NOMO-1 treated with dmso at 0.1 percent for 144 hours (cell line): Measurements from ENCODE around the gene ATP8B3.
"Not testable (repeated sequence)": the region's sequence is repeated elsewhere in the genome, so short reads cannot be mapped to it uniquely, and the experiment has no call there.

Experiments
- DNase-seq: peaks from one replicate; lab custom pipeline; 2025; ENCODE audit not compliant: unreplicated experiment; lab: John Stamatoyannopoulos, UW

ATP8B3 gene

GRCh38 chr19:1770866-1771576, 41.1 kb downstream of the ATP8B3 start:
- no peak for DNase-seq

- DNase-seq: no peak
Observed at GRCh38 chr19:1769645-1769985, 42.5 kb downstream of the ATP8B3 start.

DNA sequence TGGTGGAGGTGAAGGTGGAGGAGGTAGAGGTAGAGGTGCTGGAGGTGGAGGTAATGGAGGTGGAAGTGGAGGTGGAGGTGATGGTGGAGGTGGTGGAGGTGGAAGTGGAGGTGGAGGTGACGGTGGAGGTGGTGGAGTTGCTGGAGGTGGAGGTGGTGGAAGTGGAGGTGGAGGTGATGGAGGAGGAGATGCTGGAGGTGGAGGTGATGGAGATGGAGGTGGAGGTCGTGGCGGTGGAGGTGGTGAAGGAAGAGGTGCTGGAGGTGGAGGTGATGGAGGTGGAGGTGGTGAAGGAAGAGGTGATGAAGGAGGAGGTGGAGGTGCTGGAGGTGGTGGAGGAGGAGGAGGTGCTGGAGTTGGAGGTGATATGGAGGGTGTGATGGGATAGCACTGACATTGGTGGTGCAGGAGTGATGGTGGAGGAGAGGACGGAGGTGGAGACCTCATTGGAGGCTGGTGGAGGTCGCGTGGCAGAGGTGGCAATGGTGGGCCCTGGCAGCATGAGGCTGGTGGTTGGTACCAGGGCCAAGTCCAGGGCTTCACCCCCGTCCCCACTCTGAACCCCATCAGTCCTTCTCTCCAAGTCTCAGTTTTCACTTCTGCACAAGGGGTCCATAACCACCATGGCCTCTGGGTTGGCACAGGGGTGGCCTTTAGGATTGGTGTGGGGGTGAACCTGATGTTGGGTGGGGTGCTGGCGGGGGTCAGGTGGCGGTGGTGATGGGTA, 43.0 kb downstream of the ATP8B3 start:
- no peak for DNase-seq

GRCh38 chr19:1768248-1768647, 43.8 kb downstream of the ATP8B3 start:
- no peak for DNase-seq

DNA sequence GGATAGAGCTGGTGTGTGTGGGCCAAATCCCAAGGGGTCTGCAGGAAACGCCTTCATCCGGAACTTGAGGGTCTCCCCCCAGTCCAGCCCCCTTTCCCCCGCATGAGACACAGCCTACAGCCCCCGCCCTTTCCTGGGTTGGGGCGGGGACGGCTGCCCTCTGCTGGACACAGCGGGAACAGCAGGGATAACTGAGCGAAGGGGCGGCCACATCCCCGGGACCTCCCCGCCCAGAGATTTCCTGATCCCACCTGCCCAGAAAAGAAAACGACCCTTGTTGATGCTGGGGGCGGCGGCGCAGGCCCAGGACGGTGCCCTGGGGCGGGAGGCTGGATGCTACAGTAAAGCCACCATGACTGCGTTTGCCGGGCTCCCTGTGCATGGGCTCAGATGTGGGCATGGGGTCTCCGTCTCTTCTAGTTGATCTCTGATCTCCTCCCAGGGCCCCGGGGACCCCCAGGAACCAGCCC, 44.6 kb downstream of the ATP8B3 start:
- DNase-seq: no peak

GRCh38 chr19:1766800-1767352, 45.2 kb downstream of the ATP8B3 start:
- DNase-seq: no peak

DNA sequence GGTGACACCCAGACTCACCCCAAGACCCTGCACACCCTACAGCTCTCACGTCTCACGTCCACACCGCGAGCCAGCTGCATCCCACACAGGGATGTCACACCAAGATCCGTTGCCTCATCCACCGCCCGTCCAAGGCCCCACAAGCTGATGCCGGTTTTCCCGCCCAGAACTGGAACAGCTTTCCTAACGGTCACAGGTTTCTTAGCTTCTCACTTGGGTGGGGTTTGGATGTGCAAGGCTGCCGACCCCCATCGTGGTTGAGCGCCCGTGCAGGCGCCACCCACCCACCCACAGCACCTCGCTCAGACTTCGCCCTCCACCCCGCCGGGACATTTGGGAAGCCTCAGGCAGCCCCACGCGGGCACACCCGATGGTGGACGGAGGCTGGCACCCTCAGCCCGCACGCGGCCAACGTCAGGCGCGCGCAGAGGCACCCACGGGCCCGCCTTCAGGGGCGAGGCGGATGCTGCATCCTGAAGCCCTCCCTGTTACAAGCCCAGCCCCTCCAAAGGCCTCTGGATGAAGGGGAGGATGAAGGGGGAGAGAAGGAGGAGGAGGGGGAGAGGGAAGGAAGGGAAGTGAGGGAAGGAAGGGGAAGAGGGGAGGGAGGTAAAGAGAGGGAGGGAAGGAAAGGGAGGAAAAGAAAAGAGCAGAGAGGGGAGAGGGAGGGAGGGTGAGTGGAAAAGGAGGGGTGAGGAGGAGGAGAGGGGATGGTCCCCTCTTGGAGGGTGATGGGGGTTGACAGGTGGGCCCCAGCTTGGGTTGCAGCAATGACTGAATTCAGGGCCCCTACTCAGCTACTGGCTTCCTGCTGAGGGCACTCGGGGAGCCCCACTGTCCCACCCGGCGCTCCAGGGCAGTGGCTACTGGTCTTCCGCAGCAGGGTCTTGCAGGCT, 45.9 kb downstream of the ATP8B3 start:
- DNase-seq: no peak

GRCh38 chr19:1765232-1765903, 46.7 kb downstream of the ATP8B3 start:
- DNase-seq: no peak

DNA sequence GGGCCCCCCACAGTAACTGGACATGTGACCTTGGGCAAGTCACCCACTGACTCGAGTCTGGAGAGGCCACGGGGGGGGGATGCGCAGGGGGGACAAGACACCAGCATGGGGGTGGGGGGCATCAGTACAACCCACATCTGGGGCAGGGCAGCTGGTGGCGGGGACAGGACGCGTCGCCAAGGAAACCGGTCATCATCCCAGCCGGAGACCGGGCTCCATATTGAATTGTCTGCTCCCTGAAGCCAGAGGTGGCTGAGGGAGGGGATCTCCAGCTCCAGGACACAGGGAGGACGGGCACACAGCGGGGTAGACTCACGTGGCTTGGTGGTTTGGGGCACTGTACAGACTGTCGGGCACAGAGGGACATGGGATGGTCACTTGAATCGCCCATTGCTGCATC, 47.3 kb downstream of the ATP8B3 start:
- DNase-seq: no peak

DNA sequence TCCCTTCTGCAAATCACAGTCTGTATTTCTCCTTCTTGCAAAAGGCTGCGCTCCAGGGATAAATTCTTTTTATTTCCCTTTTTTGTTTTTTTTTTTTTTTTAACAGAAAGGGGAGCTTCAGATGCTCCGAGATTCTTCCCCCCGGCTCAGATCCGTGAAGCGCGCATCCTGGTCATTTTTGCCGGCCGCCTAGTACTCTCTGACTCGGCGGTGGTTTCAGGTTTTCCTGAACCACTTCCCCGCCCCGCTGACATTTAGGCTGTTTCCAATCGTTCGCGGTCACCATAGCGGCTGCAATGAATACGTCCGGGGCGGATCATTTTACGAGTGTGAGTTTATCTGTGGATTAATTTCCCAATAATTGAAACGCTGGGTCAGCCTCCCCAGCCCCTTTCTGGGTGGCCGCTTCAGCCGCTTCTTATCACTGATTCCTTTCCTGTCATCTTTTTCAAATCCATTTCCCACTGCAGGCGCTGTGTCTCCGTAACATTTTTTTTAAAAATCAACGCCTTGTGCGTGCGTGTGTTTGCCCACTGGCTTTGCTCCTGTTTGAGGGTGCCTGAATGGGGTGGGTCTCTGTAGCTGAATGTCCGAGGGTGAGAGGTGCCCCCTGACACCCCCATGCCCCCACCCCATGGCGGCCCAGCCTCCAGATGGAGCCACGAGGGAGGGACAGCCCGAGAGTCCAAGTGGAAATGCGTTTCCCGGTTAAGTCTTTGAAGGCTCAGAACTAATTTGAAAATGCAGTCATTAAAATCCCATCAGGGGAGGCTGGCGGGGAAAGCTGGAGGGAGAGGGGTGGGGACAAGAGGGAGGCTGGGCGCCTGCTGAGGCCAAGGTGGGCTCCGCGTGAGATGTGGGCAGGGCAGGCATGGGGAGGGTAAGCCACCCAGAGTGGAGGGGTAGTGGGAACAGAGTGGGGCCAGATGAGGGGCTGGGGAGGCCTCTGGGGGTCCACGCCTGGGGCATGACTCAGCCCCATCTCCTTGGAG, 48.1 kb downstream of the ATP8B3 start:
- DNase-seq: no peak

DNA sequence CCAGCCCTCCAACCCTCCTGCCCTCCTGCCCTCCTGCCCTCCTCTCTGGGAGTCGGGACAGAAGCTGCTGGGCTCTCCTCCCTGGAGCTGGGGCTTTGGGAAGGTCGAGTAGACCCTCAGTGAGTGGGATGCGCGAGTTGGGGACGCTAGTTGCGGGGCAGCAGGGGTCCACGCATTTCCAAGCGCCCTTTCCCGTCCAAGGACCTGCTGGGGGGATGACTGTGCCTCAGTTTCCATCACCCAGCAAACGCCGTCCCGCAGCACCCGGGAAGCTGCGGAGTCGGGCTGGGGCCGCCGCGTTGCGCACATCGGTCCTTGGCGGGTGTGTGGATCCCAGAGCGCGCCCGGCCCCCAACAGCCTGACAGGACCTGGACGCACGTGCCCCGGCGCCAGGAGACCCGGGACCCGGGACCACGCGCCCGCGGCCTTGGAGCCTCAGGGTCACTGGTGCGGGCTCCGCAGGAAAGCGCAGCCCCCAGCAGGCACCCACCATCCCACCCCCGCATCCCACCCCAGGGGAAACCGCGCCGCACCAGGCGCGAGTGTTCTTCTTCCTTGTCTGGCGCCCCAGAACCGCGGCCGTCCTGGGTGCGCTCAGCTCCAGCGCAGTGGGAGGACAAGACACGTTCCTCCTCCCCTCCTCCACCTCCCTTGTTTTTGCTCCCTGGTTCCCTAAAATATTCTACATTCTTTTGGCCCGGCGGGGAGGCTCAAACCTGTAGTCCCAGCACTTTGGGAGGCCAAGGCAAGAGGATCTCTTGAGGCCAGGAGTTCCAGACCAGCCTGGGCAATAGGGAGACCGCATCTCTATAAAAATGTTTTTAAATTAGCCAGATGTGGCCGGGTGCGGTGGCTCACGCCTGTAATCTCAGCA, 49.6 kb downstream of the ATP8B3 start:
- no peak for DNase-seq

DNA sequence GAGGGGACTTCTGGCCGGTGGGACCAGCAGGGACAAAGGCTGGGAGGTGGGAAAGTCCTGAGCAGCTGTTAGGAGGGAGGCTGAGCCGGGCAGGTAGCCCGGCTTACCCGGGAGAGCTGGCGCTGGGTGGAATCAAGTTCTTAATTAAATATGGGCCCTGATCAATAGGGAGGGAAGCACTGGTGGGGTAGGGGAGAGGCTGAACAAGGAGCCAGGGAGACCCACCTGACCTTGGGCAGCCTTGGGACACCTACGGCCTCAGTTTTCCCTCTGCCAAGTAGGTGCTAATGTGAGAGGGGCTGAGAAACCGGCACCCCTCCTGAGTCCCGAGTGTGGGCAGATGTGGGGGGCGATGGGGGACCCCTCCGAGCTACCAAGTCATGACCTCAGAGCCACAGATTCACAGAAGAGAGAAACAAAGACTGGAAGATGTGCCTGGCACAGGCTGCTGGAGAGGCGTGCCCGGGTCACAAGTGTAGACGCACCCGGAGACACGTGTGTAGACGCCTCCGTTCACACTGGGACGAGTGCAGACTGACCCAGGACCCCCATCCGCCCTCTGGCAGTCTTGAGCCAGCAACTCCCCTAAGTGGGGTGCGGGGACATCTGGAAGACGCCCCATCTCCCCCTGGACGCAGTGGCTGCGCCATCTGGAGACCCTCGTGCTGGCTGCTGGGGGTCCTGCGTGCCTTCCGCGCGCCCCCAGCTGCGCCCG, 50.4 kb downstream of the ATP8B3 start:
- no peak for DNase-seq

- not testable (repeated sequence) for DNase-seq
Observed at GRCh38 chr19:1760786-1761527, 51.1 kb downstream of the ATP8B3 start.

GRCh38 chr19:1760020-1760419, 52.1 kb downstream of the ATP8B3 start:
- no peak for DNase-seq

DNA sequence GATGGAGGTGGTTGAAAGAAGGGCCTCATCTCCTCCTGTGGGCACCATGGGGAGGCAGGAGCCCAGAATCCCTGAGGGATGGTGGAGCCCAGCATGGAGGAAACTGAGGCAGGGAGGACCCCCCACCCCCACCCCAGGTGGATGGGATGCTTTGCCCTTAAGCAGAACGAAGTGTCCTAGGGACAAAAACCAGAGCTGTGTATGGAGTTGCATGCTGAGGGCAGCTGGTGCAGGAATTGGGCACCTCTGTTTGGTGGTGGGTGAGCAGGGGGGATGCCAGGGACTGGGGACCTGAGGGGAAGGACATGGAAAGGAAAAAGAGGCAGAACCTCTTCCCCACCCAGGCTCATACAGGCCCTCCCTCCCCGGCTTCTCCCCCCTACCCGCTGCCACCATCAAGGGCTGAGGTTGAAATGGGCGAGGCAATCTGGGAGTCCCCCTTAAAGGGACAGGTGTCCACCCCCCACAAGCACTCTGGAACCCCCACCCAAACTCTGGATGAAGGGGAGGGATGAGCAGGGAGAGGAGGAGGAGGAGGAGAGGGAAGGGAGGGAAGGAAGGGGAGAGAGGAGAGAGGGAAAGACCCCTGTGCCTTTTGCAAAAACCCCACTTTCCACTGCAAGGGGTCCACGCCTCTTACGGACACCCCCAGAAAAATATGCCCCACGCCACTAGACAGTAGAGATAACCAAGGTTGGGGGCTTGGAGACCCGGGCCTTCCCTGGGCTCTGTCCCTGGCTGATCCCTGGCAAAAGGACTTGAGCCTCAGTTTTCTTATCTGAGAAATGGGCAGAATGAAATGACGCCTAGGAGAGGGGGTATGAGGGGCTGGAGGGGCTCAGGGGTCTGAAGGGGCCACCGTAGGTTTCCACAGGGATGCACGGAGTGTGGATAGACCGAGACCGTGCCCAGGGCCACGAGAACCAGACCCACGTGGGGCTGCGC, 52.8 kb downstream of the ATP8B3 start:
- no peak for DNase-seq

DNA sequence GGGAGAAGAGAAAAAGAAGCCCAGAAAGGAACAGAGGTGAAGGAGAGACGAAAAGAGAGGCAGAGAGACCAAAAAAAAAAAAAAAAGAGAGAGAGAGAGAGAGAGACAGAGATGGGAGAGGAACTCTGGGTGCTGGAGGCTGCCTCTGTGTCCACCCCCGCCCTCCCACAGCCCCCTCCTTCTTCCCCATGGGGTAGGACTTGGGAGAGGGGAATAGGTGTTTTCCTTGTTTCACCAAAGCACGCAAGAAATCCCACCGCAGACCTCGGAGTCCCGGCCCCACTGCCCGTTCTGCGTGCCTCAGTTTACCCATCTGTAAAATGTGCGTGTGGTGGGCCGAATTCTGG, 53.9 kb downstream of the ATP8B3 start:
- no peak for DNase-seq
